NCI-H1417 treated with DMSO at 0.1 percent for 48 hours (cell line): ENCODE results near the gene OBSL1.

ENCODE experiments used
- DNase-seq: peaks from one replicate; lab custom pipeline; 2025; lab: John Stamatoyannopoulos, UW

OBSL1 gene

DNA sequence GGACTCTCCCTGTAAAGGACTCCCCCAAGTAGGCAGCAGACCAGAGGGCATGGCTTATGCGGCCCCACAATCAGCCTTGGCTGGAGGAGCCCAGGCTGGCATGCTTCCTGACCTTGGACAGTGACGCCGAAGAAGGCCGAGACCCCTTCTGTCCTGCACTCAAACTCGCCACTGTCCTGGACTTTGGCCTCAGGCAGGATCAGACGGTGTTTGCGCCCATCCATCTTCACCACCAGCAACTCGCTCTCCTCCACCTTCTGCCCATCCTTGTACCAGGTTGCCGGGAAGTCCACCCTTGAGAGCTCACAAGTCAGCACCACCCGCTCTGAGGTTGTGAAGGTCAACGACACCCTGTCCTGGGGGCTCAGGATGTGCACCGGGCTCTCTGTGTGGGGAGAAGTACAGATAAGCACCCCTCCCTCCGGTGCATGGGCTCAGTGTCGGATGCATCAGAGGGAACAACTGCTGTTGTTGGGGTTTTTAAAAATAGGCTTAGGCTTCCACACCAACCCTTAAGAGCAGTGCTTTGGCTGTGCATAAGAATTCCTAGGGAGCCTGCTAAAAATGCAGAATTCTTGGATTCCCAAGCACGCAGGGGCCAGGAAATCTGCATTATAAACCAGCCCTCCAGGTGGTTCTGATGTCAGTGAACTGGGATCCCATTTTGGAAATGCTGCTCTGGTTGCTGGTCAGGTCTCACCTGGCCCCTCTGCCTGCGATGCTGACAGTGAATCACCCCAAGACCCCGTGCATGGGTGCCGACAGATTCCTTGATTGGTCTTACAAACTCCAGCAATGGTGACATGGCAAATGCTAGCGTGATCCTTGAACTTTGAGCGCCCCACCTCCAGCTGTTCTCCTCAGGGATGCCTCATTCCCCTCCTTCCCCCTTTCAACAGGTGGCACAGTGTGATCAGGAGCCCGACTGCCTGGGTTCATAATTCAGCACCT is 5.9 kb downstream of the OBSL1 start:
- DNase-seq, result no peak

DNA sequence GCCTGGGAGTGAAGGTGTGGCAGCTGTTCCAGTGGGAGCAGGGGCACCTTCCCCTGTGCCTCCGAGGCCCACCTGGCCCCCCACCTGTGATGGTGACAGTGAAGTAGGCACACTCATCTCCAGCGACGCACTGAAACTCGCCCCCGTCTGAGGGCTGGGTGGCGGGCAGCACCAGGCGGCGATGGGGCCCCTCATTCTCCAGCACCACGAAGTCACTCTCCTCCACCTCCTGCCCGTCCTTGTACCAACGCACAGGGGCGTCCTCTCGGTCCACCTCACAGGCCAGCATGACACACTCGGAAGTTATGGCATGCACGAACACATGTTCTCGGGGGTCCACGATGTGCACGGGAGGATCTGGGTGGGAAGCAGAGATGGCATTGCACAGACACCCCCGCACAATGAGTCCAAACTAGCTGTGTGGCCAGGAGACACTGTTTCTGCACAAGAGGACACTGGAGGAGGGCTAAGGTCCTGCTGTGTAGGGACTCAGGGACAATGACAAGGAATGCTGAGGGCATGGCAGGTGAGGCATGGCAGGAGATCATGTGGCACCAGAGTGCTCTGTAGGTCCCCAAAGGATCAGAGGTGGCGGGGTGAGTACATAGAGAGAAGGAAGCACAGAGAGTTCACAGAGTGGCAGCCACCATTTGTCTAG is 7.9 kb downstream of the OBSL1 start:
- DNase-seq, result no peak

DNA sequence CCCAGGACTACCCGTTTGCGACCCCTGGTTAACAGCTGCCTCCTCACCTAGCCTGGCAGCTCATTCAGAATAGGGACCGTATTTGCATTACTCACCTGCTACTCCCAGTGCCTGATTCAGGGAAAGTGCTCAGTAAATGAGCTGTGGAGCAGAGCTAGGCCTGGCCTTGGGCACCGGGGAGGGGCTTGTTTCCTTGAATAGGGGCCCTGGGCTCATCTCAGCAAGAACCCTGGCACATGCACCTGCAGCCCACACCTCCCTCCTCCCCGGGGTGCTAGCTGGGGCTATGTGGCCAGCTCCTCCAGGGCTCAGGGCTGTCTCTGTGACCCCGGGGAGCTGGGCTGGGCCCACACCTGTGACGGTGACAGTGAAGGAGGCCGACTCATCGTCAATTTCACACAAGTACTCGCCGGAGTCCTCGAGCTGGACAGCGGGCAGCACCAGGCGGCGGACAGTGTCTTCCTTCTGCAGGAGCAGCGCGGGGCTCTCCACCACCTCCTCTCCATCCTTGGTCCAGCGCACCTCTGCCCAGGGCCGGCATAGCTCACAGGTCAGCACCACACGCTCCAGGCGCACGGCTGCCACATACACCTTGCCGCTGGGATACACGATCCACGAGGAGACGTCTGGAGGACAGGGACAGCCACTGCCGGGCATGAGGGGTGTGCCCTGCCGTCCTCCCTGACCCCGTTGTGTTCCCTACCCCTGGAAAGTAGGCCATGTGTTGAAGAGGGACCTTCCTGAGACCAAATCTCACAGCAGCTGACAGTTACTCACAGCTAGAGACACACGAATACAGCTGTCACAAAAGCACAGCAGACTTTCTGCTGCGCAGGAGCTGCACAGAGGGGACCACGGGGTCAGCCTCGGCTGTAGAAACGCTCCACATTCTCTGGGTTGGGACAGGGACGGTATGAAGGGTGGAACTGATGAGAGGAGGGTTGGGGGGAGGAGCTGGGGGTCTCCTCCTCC is 9.0 kb downstream of the OBSL1 start:
- DNase-seq, result no peak

- DNase-seq, result no peak
These were observed 9.9 kb downstream of the OBSL1 start for GRCh38 chr2:219561179-219562048.

- DNase-seq, result no peak
These were observed 10.5 kb downstream of the OBSL1 start for GRCh38 chr2:219560893-219561178.

- DNase-seq, result no peak
These were observed 11.1 kb downstream of the OBSL1 start for GRCh38 chr2:219560037-219560892.

DNA sequence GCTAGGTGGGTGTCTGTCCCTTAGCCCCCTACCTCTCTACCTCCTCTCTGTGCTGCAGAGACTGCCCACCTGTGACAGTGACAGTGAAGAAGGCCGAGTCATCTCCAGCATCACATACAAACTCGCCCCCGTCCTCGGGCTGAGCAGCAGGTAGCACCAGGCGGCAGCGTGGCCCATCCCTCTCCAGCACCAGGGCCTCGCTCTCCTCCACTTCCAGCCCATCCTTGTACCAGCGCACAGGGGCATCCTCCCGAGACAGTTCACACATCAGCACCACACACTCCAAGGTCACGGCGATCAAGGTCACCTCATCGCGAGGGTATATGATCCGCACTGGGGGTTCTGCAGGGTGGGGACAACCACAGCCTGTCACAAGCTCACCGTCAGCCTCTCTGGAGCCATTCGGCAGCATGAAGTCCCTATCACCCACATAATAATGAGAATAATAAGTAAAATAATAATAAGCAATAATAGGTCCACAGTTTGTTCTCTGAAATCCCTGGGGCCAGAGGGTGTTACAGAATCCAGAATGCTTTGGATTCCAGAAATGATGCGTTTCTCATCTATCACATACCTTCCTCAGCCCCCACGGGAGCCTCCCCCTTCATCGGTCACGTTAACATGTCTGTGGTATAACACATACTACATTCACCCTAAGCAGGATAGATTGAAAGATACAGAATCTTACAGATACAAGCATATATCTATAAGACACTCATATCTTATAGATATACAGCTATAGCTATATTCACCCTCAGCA is 12.0 kb downstream of the OBSL1 start:
- no peak for DNase-seq

GRCh38 chr2:219557791-219558785 is 13.3 kb downstream of the OBSL1 start:
- no peak for DNase-seq

- DNase-seq, result no peak
These were observed 14.0 kb downstream of the OBSL1 start for GRCh38 chr2:219557320-219557719.

DNA sequence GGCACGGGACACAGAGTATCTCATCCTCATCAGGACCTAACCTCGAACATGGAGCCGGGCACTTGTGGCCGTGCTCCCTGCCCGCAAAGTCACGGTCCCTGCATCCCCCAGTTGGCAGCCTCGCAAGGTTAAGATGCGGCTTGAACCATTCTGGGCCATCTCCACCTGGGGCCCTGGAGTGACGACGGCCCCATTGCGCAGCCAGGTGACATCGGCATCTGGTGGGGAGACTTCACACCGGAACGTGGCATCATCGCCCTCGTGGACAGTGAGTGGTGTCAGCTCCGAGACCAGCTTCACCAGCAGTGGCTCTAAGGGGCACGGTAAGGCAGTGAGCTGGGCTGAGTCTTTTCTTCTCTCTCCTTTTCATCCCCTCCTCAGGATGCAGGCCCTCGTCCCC is 14.9 kb downstream of the OBSL1 start:
- no peak for DNase-seq

DNA sequence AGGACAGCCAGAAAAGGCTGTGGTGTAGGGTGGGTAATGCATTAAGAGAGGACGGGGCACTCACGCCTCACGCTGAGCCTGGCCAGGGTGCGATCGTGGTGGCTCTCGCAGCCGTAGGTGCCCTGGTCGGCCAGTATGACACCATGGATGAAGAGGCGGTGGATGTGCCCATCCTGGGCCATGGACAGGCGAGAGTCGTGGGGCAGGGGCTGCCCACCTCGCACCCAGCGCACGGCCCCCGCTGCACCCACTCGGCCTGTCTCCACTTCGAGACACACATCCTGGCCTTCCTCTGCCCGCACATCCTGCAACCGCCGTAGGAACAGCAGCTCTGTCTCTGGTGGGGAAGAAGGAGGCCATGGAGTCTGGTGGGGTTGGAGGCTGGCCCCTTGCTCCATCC is 15.4 kb downstream of the OBSL1 start:
- DNase-seq, result no peak

- no peak for DNase-seq
These were observed 17.0 kb downstream of the OBSL1 start for GRCh38 chr2:219554350-219554749.

DNA sequence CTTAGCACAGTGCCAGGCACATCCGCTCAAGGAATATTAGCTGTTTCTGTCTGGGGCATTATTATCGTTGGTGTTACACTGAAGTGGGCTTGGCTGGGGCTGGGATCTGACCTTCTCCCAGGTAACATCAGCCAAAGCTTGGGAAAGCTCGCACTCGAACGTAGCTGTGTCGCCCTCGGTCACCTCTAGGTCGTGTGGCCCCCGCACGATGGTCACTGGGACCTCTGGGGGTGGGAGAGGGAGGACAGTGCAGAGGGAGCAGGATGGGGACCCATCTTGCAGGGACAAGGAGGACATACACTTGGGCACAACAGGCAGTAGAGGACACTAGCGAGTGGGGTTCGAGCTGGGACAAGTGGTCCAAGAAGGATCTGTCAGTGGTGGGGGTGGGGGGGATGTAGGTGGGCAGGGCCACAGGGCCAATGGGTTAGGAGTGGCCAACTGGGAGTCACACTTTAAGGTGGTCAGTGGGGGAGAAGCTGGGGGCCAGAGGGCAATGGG is 17.8 kb downstream of the OBSL1 start:
- DNase-seq, result no peak

DNA sequence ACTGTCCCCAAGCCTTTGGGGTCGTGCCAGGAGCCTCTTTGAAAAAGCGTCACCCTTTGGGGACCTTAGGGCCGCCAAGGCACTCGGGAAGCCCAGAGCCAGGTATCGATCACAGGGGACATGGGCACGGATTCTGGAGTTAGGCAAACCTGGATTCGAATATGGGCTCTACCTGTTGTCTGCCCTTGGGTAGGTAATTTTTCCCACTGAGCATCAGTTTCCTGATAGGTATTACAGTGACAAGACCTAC is 18.2 kb downstream of the OBSL1 start:
- no peak for DNase-seq

DNA sequence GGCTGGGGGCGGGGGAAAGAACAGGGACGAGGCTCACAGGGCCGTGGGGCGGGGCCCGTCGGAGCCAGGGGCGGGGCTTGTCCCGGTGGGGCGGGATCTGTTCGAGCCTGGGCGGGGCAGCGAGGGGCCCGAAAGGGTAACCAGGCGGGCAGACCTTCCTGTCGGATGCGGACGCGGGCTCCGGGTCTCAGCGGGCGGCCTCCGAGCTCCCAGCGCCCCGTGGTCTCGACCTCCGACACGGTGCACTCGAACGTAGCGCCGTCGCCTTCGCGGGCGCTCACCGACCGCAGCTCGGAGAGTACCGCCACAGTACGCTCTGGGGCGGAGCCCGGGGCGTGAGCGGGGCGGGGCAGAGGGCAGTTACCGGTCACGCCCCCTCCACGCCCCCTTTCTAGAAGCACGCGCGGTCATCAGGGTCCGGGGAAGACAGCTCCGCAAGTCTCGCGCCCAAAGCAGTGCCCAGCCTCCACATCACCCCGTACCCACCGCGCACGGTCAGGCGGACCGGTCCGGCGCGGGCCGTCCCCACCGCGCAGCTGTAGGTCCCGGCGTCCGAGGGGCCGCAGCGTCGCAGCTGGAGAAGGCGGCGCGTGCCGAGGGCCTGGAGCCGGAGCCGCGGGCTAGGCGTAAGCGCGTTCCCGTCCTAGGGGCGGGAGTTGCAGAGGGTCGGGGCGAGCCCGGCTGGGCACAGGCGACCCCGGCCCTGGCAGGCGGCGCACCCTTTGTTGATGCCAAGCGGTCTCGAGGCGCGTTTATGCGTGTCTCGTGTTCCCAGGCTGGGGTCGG is 18.8 kb downstream of the OBSL1 start:
- peak; percentile 15 for DNase-seq

- DNase-seq, result no peak
These were observed 19.6 kb downstream of the OBSL1 start for GRCh38 chr2:219551441-219552381.

DNA sequence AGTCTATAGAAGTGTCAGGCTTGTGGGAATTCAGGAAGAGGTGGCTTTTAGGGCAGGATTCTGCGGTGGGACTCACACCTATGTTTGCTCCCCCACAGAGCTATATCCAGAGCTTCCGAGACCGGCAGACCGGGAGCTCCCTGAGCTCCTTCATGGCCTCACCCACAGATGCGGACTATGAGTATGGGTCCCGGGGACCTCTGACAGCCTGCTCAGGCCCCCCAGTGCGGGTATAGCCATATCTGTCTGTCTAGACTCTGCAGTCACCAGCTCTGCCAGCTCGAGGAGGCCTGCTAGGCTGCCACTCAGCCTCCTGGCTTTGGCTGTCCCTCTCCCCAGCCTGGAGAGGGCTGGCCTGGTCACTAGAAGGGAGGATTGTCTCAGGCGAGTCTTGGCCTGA is 21.7 kb downstream of the OBSL1 start:
- no peak for DNase-seq
